ENCODE results near the gene OSTF1.

- TF ChIP-seq POLR2AphosphoS5 (IDR thresholded peaks at IDR 0.05) (no peak), CTCF (IDR thresholded peaks at IDR 0.05) (no peak)
Observed at GRCh38 chr9:75081632-75082031, 6.7 kb upstream of the OSTF1 start.

Data from prostate gland (tissue), 2 donors.